NB4 (cell line): ENCODE data around the gene ATP6V1G1.

Experiments used
- DNase-seq: peaks from one replicate; pipeline ENCODE4 v3.0.0; 2010; ENCODE audit warnings: low read depth
- H3K4me3 ChIP-seq: one replicate; pipeline ENCODE4 v1.5.1; 2011; ENCODE audit warnings: mild to moderate bottlenecking, low read depth, low read length, moderate library complexity
- MAX ChIP-seq: IDR thresholded peaks from 2 replicates; pipeline ENCODE4 v1.6.1; 2011; ENCODE audit warnings: low read depth, low read length
- MYC ChIP-seq: IDR thresholded peaks from 2 replicates; pipeline ENCODE4 v1.6.1; 2011; ENCODE audit warnings: low read depth, low read length
- POLR2A ChIP-seq: IDR thresholded peaks from 2 replicates; pipeline ENCODE4 v1.6.1; 2011; ENCODE audit warnings: mild to moderate bottlenecking; ENCODE audit not compliant: insufficient read length; ENCODE audit errors: extremely low read depth
- TF ChIP-seq, protein P1 (sequence below): IDR thresholded peaks from one replicate; pipeline ENCODE4 v1.5.1; 2012; ENCODE audit warnings: low read depth, low read length

The ATP6V1G1 gene

DNA sequence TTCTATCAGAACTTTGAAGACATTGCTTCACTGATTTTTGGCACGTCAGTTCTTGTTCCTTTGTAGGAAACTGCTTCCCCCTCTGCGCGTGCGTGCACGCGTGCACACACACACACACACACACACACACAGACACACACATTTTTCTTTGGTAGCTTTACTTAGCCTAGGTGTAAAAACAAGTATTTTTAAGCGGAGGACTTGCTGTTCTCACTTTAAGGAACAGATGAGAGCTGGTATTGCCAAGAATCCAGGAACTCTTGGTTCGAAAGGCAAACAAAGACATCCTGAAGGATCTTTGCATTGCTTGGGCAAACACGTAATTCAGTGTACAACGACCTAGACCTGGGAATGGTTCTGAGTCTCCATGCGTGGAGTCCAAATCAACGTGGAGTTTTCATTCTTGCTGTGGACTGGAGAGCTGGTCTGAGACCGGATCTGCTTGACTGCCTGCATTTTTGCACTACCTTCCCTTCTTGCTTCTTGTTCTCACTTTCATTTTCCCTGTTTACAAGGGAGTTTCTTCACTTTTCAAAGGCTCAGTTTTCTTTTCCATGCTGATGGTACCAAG, 31.7 kb downstream of the ATP6V1G1 start:
- TF ChIP-seq POLR2A (no peak), MAX (no peak), MYC (no peak)
- TF ChIP-seq, protein P1, sequence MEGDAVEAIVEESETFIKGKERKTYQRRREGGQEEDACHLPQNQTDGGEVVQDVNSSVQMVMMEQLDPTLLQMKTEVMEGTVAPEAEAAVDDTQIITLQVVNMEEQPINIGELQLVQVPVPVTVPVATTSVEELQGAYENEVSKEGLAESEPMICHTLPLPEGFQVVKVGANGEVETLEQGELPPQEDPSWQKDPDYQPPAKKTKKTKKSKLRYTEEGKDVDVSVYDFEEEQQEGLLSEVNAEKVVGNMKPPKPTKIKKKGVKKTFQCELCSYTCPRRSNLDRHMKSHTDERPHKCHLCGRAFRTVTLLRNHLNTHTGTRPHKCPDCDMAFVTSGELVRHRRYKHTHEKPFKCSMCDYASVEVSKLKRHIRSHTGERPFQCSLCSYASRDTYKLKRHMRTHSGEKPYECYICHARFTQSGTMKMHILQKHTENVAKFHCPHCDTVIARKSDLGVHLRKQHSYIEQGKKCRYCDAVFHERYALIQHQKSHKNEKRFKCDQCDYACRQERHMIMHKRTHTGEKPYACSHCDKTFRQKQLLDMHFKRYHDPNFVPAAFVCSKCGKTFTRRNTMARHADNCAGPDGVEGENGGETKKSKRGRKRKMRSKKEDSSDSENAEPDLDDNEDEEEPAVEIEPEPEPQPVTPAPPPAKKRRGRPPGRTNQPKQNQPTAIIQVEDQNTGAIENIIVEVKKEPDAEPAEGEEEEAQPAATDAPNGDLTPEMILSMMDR = no peak
- H3K4me3 ChIP-seq = no peak overlapping the region
- no peak for DNase-seq

GRCh38 chr9:114621561-114621960, 34.0 kb downstream of the ATP6V1G1 start:
- TF ChIP-seq POLR2A (no peak), MYC (no peak), MAX (no peak)
- TF ChIP-seq, protein P1 = no peak
- no peak for DNase-seq
- no peak overlapping the region for H3K4me3 ChIP-seq

DNA sequence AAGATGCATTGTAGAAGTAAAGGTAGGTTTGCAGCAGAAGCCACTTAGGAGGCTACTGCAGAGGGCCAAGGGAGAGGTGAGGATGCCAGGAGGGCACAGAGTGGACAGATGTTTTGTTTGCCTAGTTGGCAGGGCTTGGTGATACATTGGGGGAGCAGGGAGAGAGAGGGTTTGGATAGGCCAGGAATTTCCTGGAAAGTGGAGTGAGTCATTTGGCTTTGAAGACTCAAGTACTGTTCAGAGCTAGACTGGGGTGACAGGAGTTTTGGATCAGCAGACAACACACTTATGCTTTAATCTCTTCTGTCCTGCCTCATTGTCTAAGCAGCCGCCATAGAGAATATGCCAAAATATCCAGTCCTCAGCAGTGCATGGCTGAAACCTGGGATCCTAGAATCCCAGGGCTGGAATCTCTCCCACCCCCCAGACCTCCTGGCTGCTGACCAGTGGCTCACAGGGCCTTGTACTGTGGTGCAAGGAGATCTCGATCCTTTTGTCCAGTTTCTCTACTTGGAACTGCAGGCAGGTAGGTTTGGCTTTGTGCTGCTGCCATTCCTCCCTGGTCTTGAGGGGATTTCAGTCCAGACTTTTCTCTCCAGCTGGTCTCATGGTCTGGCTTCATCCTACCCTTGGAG, 34.5 kb downstream of the ATP6V1G1 start:
- DNase-seq = no peak
- TF ChIP-seq MAX = no peak
- no peak for TF ChIP-seq POLR2A
- TF ChIP-seq, protein P1 = no peak
- no peak for TF ChIP-seq MYC
- no peak overlapping the region for H3K4me3 ChIP-seq

GRCh38 chr9:114624677-114625076, 37.1 kb downstream of the ATP6V1G1 start:
- no peak for TF ChIP-seq MAX
- no peak for DNase-seq

GRCh38 chr9:114626415-114627020, 38.9 kb downstream of the ATP6V1G1 start:
- no peak for DNase-seq
- H3K4me3 ChIP-seq = no peak overlapping the region
- TF ChIP-seq POLR2A (no peak), MAX (no peak), MYC (no peak)
- TF ChIP-seq, protein P1 = no peak

More at GRCh38 chr9:114624677-114625076, 37.1 kb downstream of the ATP6V1G1 start:
- no peak overlapping the region for H3K4me3 ChIP-seq

- TF ChIP-seq MYC (no peak), POLR2A (no peak), MAX (no peak)
- TF ChIP-seq, protein P1 = no peak
- DNase-seq = no peak
- no peak overlapping the region for H3K4me3 ChIP-seq
These were observed 40.0 kb downstream of the ATP6V1G1 start for GRCh38 chr9:114627553-114627952.
